IMR-90 (cell line): Measurements from ENCODE around the gene RGS16. TPM values are rescaled to one million over a fixed set of nuclear protein-coding genes. Genes with fewer than 3 reads are reported as not detected.

ENCODE experiments used
- ATAC-seq: fragments of 200-7000 bp; cut with Tn5 transposase; 2 replicates; pipeline ENCODE4 v1.9.1; 2020; ENCODE audit warnings: low read depth, mild to moderate bottlenecking, moderate library complexity
- BruUV-seq: library from RNA; stranded (reverse); fragments of 400-500 nt; replicated peaks from 2 replicates; lab custom pipeline; 2021; lab: Mats Ljungman, UMichigan
- CTCF ChIA-PET: fragments of 300-600 bp; formaldehyde crosslinking; extraction: SDS; loops from one replicate; lab custom pipeline; 2021; ENCODE audit warnings: antibody characterized with exemption; lab: Yijun Ruan, JAX
- POLR2A ChIA-PET: fragments of 300-600 bp; sonication (Branson Sonifier 250); formaldehyde crosslinking; loops from one replicate; lab custom pipeline; 2022; ENCODE audit warnings: antibody characterized with exemption; ENCODE audit not compliant: unreplicated experiment; lab: Charles Lee
- DNase-seq: peaks from one replicate; pipeline ENCODE4 v3.0.0; 2013
- H2AFZ ChIP-seq: replicated peaks from 2 replicates; pipeline ENCODE3; 2013; ENCODE audit warnings: low read length, mild to moderate bottlenecking; ENCODE audit not compliant: poor library complexity
- H2AK5ac ChIP-seq: 2 replicates; pipeline ENCODE4 v1.6.1; 2013; ENCODE audit warnings: low read depth, low read length, inconsistent platforms
- H2AK9ac ChIP-seq: replicated peaks from 2 replicates; pipeline ENCODE3; 2013; ENCODE audit warnings: mild to moderate bottlenecking, low read depth, low read length, moderate library complexity; ENCODE audit not compliant: poor library complexity
- H2BK120ac ChIP-seq: 2 replicates; pipeline ENCODE4 v1.6.1; 2013; ENCODE audit warnings: low read depth, low read length, inconsistent platforms
- H2BK15ac ChIP-seq: 3 replicates; pipeline ENCODE4 v1.6.1; 2013; ENCODE audit warnings: low read depth, low read length, inconsistent platforms
- H2BK20ac ChIP-seq: 2 replicates; pipeline ENCODE4 v1.6.1; 2013; ENCODE audit warnings: low read depth, mild to moderate bottlenecking, inconsistent platforms, low read length, moderate library complexity
- H2BK5ac ChIP-seq: 2 replicates; pipeline ENCODE4 v1.6.1; 2013; ENCODE audit warnings: mild to moderate bottlenecking, low read depth, low read length, inconsistent platforms; ENCODE audit not compliant: poor library complexity, severe bottlenecking
- H3K14ac ChIP-seq: replicated peaks from 2 replicates; pipeline ENCODE4 v1.6.1; 2013; ENCODE audit warnings: low read depth, low read length, inconsistent platforms
- H3K18ac ChIP-seq: 2 replicates; pipeline ENCODE4 v1.6.1; 2013; ENCODE audit warnings: low read depth, low read length, control low read depth
- H3K23ac ChIP-seq: 2 replicates; pipeline ENCODE4 v1.6.1; 2013; ENCODE audit warnings: low read depth, low read length, inconsistent platforms
- H3K27ac ChIP-seq: 2 replicates; pipeline ENCODE4 v1.5.1; 2013; ENCODE audit warnings: mild to moderate bottlenecking, control low read depth, low read length; ENCODE audit not compliant: insufficient read depth
- H3K27me3 ChIP-seq: 2 replicates; pipeline ENCODE4 v1.6.1; 2013; ENCODE audit warnings: low read length; ENCODE audit not compliant: control insufficient read depth, insufficient read depth
- H3K36me3 ChIP-seq: 2 replicates; pipeline ENCODE4 v1.6.1; 2013; ENCODE audit warnings: low read length, mixed read lengths; ENCODE audit not compliant: control insufficient read depth, insufficient read depth
- H3K4ac ChIP-seq: 2 replicates; pipeline ENCODE4 v1.6.1; 2013; ENCODE audit warnings: low read depth, low read length, inconsistent platforms
- H3K4me1 ChIP-seq: 2 replicates; pipeline ENCODE4 v1.6.1; 2013; ENCODE audit warnings: low read length, mixed read lengths; ENCODE audit not compliant: control insufficient read depth, insufficient read depth
- H3K4me2 ChIP-seq: 2 replicates; pipeline ENCODE4 v1.6.1; 2013; ENCODE audit warnings: low read depth, mild to moderate bottlenecking, control low read depth, low read length, moderate library complexity
- H3K4me3 ChIP-seq: 2 replicates; pipeline ENCODE4 v1.5.1; 2013; ENCODE audit warnings: low read depth, mild to moderate bottlenecking, control low read depth, low read length, moderate library complexity; ENCODE audit not compliant: insufficient read depth
- H3K56ac ChIP-seq: 2 replicates; pipeline ENCODE4 v1.6.1; 2013; ENCODE audit warnings: low read length, inconsistent platforms; ENCODE audit not compliant: insufficient read depth; ENCODE audit errors: extremely low read depth
- H3K79me1 ChIP-seq, 2 experiments: 2 replicates each; pipeline ENCODE4 v1.6.1; 2013; ENCODE audit warnings: low read length in 2 of 2, inconsistent platforms in 1 of 2, low read depth in 1 of 2
- H3K9ac ChIP-seq: 2 replicates; pipeline ENCODE4 v1.6.1; 2013; ENCODE audit warnings: low read depth, low read length, control low read depth
- H3K9me1 ChIP-seq: 2 replicates; pipeline ENCODE4 v1.6.1; 2013; ENCODE audit warnings: low read length, inconsistent platforms; ENCODE audit not compliant: insufficient read depth
- H3K9me3 ChIP-seq: 2 replicates; pipeline ENCODE4 v1.6.1; 2013; ENCODE audit warnings: low read length; ENCODE audit not compliant: control insufficient read depth, insufficient read depth
- H4K20me1 ChIP-seq: 2 replicates; pipeline ENCODE4 v1.6.1; 2013; ENCODE audit warnings: low read length, inconsistent platforms; ENCODE audit not compliant: insufficient read depth
- H4K5ac ChIP-seq: 2 replicates; pipeline ENCODE4 v1.6.1; 2013; ENCODE audit warnings: mild to moderate bottlenecking, low read depth, low read length, control low read depth
- H4K8ac ChIP-seq, 2 experiments: 2 replicates each; pipeline ENCODE4 v1.6.1; 2013; ENCODE audit warnings: low read depth in 2 of 2, low read length in 2 of 2, control low read depth in 1 of 2, inconsistent platforms in 1 of 2
- H4K91ac ChIP-seq: 2 replicates; pipeline ENCODE4 v1.6.1; 2013; ENCODE audit warnings: low read depth, low read length, inconsistent platforms; ENCODE audit not compliant: insufficient read depth
- CEBPB ChIP-seq: IDR thresholded peaks from 2 replicates; pipeline ENCODE4 v1.6.1; 2012; ENCODE audit warnings: low read depth, low read length, improper control_type of control experiment
- CTCF ChIP-seq: conservative IDR thresholded peaks from 2 replicates; pipeline ENCODE4 v1.5.1; 2012; ENCODE audit warnings: mild to moderate bottlenecking, low read depth, low read length, improper control_type of control experiment
- WGBS, 2 experiments: methylation state at CpG; one replicate each; pipeline versions ENCODE4 v1.1.5 to v1.1.7; 2013; ENCODE audit warnings: missing lambda C conversion rate in 2 of 2; ENCODE audit not compliant: insufficient read length in 1 of 2; ENCODE audit errors: extremely low coverage in 2 of 2; 5-methylcytosine and 5-hydroxymethylcytosine counted together
- dilution Hi-C: fragments of 300-500 bp; cut with HindIII; formaldehyde crosslinking; loops from one replicate; pipeline ENCODE4 v1.14.3; 2018; ENCODE audit warnings: low sequenced_read_pairs; ENCODE audit not compliant: unreplicated experiment
- in situ Hi-C: fragments of 300-500 bp; cut with MboI; formaldehyde crosslinking; loops from 3 replicates; pipeline ENCODE4 v1.14.3; 2019; ENCODE audit warnings: low sequenced_read_pairs, inconsistent platforms, mixed read lengths
- intact Hi-C: fragments of 100-400 bp; cut with micrococcal nuclease; formaldehyde crosslinking; loops from 2 replicates; pipeline ENCODE4 v1.10.0; 2022
- polyA plus RNA-seq, 3 experiments: library from polyadenylated mRNA; depleted of rRNA; stranded (reverse); fragments of >200 nt; gene quantifications; 2 replicates each; pipeline ENCODE4 v1.2.3, GENCODE V29; 2012; ENCODE audit warnings: low replicate concordance in 1 of 3
- total RNA-seq: library from RNA; depleted of rRNA; stranded (reverse); fragments of >200 nt; gene quantifications from 2 replicates; pipeline ENCODE4 v1.2.3, GENCODE V29; 2012

The RGS16 gene
- total and polyA plus RNA-seq, 2 of the 4 experiments (the other 2 are of a cell fraction) = 0.15 to 0.18 TPM

- CTCF ChIA-PET = interaction anchor here (0.6 to 1.1 kb wide), 2 partner anchors 15 to 20 kb away, joined by 3 read pairs; no protein-coding TSS in a partner anchor
- H3K56ac ChIP-seq = no peak overlapping the region
- intact Hi-C loops (no loop called here), dilution Hi-C loops (no loop called here), in situ Hi-C loops (no loop called here)
- no peaks in the 10 kb centered on the region for H3K9me3 ChIP-seq
- POLR2A ChIA-PET = no interaction called here
- H3K4me2 ChIP-seq = no peak overlapping the region
- no peak overlapping the region for H2BK120ac ChIP-seq
- peaks cover 13% of the 10 kb centered on the region for H3K36me3 ChIP-seq
- ATAC-seq = peak; percentile 77
- no peak overlapping the region for H3K9ac ChIP-seq
- H2AK9ac ChIP-seq = no peak overlapping the region
- H3K27me3 ChIP-seq = no peaks in the 10 kb centered on the region
- no peak overlapping the region for H2AFZ ChIP-seq
- H3K14ac ChIP-seq = no peak overlapping the region
- BruUV-seq = no TSS peak
- H2BK15ac ChIP-seq = no peak overlapping the region
- no CpG with 5 or more reads among the region's 3 CpGs for WGBS, 2 experiments
- no peaks in the 10 kb centered on the region for H4K20me1 ChIP-seq
- no peak overlapping the region for H4K8ac ChIP-seq
- H3K27ac ChIP-seq = no peak overlapping the region
- peak; percentile 55 for DNase-seq
- H3K4ac ChIP-seq = no peak overlapping the region
- no peak overlapping the region for H3K4me3 ChIP-seq
- H3K4me1 ChIP-seq = 0 out of 2 replicates have a peak, but pooled peaks cover 1% of the 10 kb centered on the region
- TF ChIP-seq CEBPB (peak; percentile 88), CTCF (no peak)
- H2BK5ac ChIP-seq = no peak overlapping the region
- H3K18ac ChIP-seq = no peak overlapping the region
- H3K9me1 ChIP-seq = no peaks in the 10 kb centered on the region
- no peaks in the 10 kb centered on the region for H3K79me1 ChIP-seq
- H3K23ac ChIP-seq = no peak overlapping the region
- no peak overlapping the region for H4K5ac ChIP-seq
- H4K91ac ChIP-seq = no peak overlapping the region
- no peak overlapping the region for H2BK20ac ChIP-seq
- no peak overlapping the region for H2AK5ac ChIP-seq
These were observed 28.5 kb downstream of the RGS16 start for GRCh38 chr1:182575540-182576149.
